Left lung (tissue), 10 donors: ENCODE measurements around the gene EIF3M. TPM values are rescaled to one million over a fixed set of nuclear protein-coding genes. Genes with fewer than 3 reads are reported as not detected.

Source experiments
- ATAC-seq: fragments of 200-7000 bp; cut with Tn5 transposase; one replicate; pipeline ENCODE4 v1.9.1; 2020; ENCODE audit warnings: moderate library complexity
- DNase-seq, 4 donors: peaks; one replicate each; pipeline ENCODE4 v3.0.0-alpha.2; 2013 to 2020
- H3K27ac ChIP-seq, 2 donors: fragments of 200-600 bp; sonication (generic) in 1 of 2; one replicate each; pipeline versions ENCODE4 v1.5.0 to v1.8.0; 2020 to 2021
- H3K27me3 ChIP-seq, 2 donors: fragments of 200-600 bp; sonication (generic) in 1 of 2; one replicate each; pipeline versions ENCODE4 v1.5.0 to v1.8.0; 2020 to 2021
- H3K36me3 ChIP-seq, 2 donors: fragments of 200-600 bp; sonication (generic) in 1 of 2; one replicate each; pipeline versions ENCODE4 v1.5.0 to v1.8.0; 2020 to 2021
- H3K4me1 ChIP-seq, 2 donors: fragments of 200-600 bp; one replicate each; pipeline ENCODE4 v1.8.0; 2021
- H3K4me3 ChIP-seq, 2 donors: fragments of 200-600 bp; sonication (generic) in 1 of 2; one replicate each; pipeline versions ENCODE4 v1.5.0 to v1.8.0; 2020 to 2021; ENCODE audit warnings: mild to moderate bottlenecking in 1 of 2
- H3K9me3 ChIP-seq, 2 donors: fragments of 200-600 bp; sonication (generic) in 1 of 2; one replicate each; pipeline versions ENCODE4 v1.5.0 to v1.8.0; 2020 to 2021
- intact Hi-C, 2 donors: fragments of 100-400 bp; cut with DNase I; formaldehyde crosslinking; loops; one replicate each; pipeline versions ENCODE4 v1.11.2 to v1.14.2; 2022
- polyA plus RNA-seq, 6 donors: library from polyadenylated mRNA; unstranded; fragments of 120-200 nt; gene quantifications; one replicate each; pipeline ENCODE4 v1.2.1, GENCODE V29; 2013; ENCODE audit not compliant: insufficient read length in 6 of 6
- total RNA-seq, 2 donors: library from RNA; stranded (reverse); fragmentation: NEBNext Ultra II Directional; extraction: Animal tissue kit (Norgen Biotek cat#: 25700); gene quantifications; one replicate each; pipeline ENCODE4 v1.2.1, GENCODE V29; 2021
- TF ChIP-seq, protein P1 (sequence below), 2 donors: fragments of 200-600 bp; sonication (generic) in 1 of 2; IDR thresholded peaks; one replicate each; pipeline versions ENCODE4 v1.5.0 to v1.8.0; 2021; ENCODE audit warnings: antibody characterized with exemption in 2 of 2
- donor health status: DM: no; HTN: yes; CAD: no.
- donor health status: DM: no; HTN: no; CAD: no.

Gene EIF3M
- total and polyA plus RNA-seq, 8 donors, result 151 to 432 (median 374) TPM

DNA sequence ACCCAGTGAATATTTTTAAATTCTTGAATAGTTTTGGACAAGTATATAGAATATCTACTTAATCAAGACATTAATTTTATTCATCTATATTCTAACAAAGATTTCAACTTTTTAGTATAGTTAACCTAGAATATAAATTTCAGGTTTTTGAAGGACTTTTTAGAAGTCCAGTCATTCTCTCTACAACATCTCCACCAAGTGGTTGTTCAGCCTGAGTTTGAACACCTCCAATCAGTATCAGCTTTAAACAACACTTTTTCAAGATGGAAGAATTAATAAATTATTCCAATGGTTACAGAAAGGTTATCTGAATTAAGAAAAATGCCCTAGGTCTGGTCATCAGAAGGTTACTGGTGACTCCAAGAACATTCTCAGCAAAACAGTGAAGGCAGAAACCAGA, 31.8 kb downstream of the EIF3M start:
- DNase-seq (peak in 1 of 4 donors; percentile 3), ATAC-seq (no peak)
- Histone ChIP-seq H3K27ac (no peak overlapping the region), H3K4me3 (no peak overlapping the region), H3K27me3 (no peaks in the 10 kb centered on the region), H3K36me3 (no peaks in the 10 kb centered on the region), H3K9me3 (no peaks in the 10 kb centered on the region), H3K4me1 (no peaks in the 10 kb centered on the region)
- intact Hi-C loops, result no loop called here
- TF ChIP-seq, protein P1, sequence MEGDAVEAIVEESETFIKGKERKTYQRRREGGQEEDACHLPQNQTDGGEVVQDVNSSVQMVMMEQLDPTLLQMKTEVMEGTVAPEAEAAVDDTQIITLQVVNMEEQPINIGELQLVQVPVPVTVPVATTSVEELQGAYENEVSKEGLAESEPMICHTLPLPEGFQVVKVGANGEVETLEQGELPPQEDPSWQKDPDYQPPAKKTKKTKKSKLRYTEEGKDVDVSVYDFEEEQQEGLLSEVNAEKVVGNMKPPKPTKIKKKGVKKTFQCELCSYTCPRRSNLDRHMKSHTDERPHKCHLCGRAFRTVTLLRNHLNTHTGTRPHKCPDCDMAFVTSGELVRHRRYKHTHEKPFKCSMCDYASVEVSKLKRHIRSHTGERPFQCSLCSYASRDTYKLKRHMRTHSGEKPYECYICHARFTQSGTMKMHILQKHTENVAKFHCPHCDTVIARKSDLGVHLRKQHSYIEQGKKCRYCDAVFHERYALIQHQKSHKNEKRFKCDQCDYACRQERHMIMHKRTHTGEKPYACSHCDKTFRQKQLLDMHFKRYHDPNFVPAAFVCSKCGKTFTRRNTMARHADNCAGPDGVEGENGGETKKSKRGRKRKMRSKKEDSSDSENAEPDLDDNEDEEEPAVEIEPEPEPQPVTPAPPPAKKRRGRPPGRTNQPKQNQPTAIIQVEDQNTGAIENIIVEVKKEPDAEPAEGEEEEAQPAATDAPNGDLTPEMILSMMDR (IDR thresholded peaks at IDR 0.05), result no peak

DNA sequence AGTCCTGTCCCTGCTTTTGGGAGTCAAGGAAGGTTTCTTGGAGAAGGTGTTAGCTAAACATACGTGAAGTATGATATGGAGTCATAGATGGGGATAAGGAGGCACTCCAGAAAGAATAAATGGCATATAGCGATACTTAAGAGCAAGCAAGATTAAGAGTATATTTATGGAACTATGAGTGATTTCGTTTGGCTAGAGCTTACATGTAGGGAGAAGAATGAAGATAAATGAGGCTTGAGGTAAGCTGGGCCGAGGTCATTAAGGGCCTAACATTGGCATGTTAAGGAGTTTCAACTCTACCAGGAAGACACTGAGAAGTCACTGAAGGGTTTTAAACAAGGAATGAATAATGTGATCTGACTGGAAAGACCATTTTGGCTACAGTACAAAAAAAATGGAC, 33.3 kb downstream of the EIF3M start:
- Histone ChIP-seq H3K36me3 (no peaks in the 10 kb centered on the region), H3K27me3 (no peaks in the 10 kb centered on the region), H3K4me1 (no peaks in the 10 kb centered on the region), H3K9me3 (peaks cover 0 to 2% of the 10 kb centered on the region in 2 donors), H3K27ac (no peak overlapping the region), H3K4me3 (no peak overlapping the region)
- TF ChIP-seq, protein P1 (IDR thresholded peaks at IDR 0.05), result no peak
- DNase-seq (no peak), ATAC-seq (no peak)
- intact Hi-C loops, result no loop called here

DNA sequence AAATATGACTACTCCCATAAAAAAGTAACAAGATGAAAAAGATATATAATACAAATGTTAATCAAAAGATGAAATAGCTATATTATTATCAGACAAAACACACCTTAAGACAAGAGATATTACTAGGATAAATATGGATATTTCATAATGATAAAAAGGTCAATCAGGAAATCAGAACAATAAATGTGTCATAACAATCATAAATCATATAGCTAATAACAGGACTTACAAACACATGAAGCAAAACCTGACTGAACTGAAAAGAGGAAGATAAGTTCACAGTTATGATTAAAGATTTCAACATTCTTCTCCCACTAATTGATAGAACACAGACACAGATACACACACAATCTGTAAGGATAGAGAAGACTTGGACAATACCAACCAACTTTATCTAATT, 47.2 kb downstream of the EIF3M start:
- Histone ChIP-seq H3K36me3 (no peaks in the 10 kb centered on the region), H3K9me3 (no peaks in the 10 kb centered on the region), H3K4me3 (no peak overlapping the region), H3K27me3 (no peaks in the 10 kb centered on the region), H3K27ac (no peak overlapping the region), H3K4me1 (no peaks in the 10 kb centered on the region)
- TF ChIP-seq, protein P1 (IDR thresholded peaks at IDR 0.05), result no peak
- no peak for ATAC-seq
- no peak for DNase-seq
- intact Hi-C loops, result no loop called here

DNA sequence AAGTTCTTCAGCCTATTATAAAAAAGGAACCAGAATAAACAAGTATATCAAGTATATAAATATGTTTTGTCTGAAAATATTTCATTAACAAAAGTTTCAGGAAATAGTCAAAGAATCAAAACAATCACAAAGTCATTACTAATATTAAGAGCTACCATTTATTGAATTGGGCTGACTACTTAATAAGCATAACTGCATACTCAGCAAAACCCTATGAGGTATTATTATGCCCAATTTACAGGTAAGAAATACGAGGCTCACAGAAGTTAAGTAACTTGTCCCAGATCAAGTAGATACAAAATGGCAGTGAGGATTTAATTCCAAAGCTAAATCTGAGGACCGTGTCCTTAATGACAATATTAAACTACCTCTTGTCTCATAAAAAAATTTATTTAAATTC, 52.2 kb downstream of the EIF3M start:
- Histone ChIP-seq H3K4me1 (no peaks in the 10 kb centered on the region), H3K27ac (no peak overlapping the region), H3K9me3 (no peaks in the 10 kb centered on the region), H3K4me3 (no peak overlapping the region), H3K36me3 (no peaks in the 10 kb centered on the region), H3K27me3 (no peaks in the 10 kb centered on the region)
- intact Hi-C loops, result no loop called here
- TF ChIP-seq, protein P1 (IDR thresholded peaks at IDR 0.05), result no peak
- DNase-seq (no peak), ATAC-seq (no peak)

DNA sequence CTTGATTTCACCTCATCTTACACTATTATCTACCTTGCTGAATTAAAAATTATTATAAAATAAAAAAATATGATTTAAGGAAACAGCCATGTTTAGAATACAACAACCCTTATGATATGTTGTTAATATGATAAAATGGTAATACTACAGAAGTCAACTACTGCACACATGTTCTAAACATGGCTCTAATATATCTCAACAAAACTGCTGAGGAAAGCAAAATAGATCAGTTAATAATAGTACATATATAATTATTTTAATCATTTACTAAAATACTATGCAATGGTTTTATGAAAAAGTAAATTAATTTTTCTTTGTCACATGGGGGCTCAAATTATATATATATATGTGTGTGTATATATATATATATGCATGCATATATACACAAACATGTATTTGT, 57.7 kb downstream of the EIF3M start:
- no peak for DNase-seq
- no peak overlapping the region for H3K27ac ChIP-seq
- H3K27me3 ChIP-seq, result no peaks in the 10 kb centered on the region
- no peak for ATAC-seq
- H3K4me3 ChIP-seq, result no peak overlapping the region
- H3K36me3 ChIP-seq, result no peaks in the 10 kb centered on the region
- TF ChIP-seq, protein P1 (IDR thresholded peaks at IDR 0.05), result no peak
- H3K4me1 ChIP-seq, result no peaks in the 10 kb centered on the region
- intact Hi-C loops, result no loop called here
- no peaks in the 10 kb centered on the region for H3K9me3 ChIP-seq
